Activated T-cell treated with anti-CD3 and anti-CD28 coated beads for 4 hours (primary cell): ENCODE measurements around the gene MGMT.

Experiments
- DNase-seq: peaks from one replicate; pipeline ENCODE4 v3.0.0-alpha.2; 2020

MGMT gene

GRCh38 chr10:129522041-129522585 is 55.1 kb downstream of the MGMT start:
- no peak for DNase-seq

GRCh38 chr10:129523031-129523722 is 56.1 kb downstream of the MGMT start:
- no peak for DNase-seq

- no peak for DNase-seq
These were observed 56.8 kb downstream of the MGMT start for GRCh38 chr10:129523723-129524316.

GRCh38 chr10:129524936-129525335 is 57.9 kb downstream of the MGMT start:
- DNase-seq = no peak

GRCh38 chr10:129525401-129525801 is 58.4 kb downstream of the MGMT start:
- DNase-seq = no peak

- DNase-seq = no peak
These were observed 59.9 kb downstream of the MGMT start for GRCh38 chr10:129526943-129527342.

GRCh38 chr10:129528376-129528978 is 61.4 kb downstream of the MGMT start:
- no peak for DNase-seq

DNA sequence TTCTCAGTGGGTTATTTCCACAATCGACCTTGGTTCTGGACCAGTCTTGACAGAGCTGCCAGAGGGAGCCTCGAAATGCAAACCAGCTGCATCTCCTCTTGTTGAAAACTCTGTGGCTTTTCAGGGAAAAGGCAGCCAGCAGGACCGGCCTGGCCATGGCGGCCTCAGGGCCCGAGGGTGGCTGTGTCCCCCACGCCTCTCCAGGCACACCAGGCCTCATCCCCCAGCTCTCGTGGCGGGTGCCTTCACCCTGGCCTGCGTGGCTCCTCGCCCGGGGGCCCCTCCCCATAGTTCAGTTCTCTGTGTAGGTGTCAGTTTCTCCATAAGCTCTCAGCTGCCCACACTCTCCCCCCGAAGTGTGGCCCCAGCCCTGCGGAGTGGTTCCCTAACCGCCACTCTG is 63.5 kb downstream of the MGMT start:
- DNase-seq = no peak

- no peak for DNase-seq
These were observed 64.3 kb downstream of the MGMT start for GRCh38 chr10:129531195-129531968.

DNA sequence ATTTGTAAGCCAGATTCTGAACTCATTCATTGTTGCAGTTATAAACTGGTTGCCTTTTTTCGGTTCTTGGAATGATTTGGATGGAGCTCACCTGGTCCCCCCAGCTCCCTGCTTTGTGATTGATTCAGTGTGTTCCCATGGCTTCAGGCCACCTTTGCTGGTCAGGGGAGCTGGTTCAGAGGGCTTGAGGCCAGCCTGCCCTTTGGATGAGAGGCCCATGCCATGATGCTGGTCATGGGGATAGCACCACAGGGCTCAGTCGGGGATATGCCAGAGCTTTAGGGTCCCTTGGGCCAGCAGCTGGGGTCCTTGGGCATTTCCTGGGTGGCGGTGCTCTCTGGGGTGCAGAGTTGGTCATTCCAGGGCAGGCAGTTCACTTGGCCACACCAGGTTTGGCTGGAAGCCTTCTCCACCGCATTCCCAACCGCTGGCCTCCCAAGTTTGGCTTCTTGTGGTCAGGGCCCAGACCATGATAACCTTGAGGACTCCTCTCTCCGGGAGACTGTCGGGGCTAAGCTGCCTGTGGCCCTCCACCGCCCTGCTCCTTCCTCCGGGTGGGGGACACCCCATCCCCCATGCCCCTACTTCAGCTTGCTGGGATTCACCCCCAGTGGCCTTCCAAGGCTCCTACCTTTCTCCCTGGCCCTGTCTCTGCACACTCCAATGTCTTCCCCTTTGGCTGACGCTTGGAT is 65.1 kb downstream of the MGMT start:
- no peak for DNase-seq

DNA sequence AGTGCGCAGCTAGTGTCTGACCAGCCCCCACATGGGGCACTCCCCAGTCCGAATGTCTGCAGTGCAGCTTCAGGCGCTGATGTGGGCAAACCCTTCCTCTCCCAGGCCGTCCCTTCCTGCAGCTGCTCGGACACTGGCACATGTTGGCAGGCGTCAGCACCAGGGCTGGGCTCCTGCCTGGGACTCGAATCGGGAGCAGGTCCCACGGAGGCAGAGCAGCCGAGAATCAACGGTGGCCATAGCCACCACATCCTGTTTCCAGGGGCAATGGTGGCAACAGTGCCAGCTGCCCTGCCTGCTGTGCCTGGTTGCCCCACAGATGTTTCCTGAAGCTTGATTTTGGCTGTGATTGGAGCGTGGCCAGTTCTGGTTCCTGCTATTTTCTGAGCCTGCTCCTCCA is 65.8 kb downstream of the MGMT start:
- DNase-seq = no peak

DNA sequence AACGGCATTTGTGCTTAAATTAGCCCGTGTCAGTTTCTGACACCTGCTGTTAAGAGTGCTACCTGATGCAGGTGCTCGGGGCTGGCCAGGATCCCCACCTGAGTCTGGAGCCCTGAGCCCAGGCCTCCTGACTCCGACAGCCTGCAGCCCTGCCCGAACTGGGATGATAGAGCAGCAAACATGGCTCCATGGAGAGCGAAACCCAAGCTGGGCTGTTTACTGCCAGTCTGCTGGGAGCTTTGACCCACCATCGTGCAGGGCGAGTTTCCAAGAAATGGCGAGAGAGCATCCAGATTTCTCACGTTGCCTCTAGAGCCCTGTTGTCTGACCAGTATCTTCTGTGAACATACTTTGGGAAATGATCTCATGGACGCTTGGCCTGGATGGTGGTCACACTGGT is 66.2 kb downstream of the MGMT start:
- no peak for DNase-seq

DNA sequence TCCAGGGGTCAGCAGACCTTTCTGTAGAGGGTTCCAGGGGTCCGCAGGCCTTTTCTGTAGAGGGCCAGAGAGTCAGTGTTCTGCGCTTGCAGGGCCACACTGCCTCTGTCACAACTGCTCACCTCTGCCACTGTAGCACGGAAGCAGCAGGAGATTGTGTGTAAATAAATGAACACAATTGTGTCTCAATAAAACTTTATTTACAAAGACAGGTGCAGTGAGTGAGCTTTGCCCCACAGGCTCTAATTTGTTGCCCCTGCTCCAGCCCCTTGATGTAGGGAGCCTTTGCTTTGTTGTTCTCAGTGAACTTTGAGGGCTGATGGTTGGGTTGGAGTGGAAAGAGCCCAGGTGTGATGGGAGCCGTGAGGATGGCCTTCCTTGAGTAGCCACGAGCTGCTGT is 67.8 kb downstream of the MGMT start:
- no peak for DNase-seq

- no peak for DNase-seq
These were observed 69.3 kb downstream of the MGMT start for GRCh38 chr10:129536336-129536735.

DNA sequence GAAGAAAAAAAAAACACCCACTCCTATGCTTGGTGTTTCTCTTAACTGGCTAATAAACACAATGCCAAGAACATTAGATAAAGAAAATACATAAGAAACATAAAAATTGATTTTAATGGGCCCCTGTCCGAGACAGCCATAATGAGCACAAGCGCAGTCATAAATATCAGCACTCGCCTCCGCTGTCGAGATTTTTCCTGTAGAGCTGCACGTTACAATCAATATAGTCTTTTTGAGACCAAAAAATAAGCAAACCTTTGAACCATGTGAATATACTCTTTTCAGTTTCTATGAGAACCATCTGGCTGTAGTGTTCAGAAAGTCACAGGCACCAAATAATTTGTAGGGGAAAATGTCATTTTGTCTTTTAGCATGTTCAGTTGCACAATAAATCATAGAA is 70.1 kb downstream of the MGMT start:
- no peak for DNase-seq

DNA sequence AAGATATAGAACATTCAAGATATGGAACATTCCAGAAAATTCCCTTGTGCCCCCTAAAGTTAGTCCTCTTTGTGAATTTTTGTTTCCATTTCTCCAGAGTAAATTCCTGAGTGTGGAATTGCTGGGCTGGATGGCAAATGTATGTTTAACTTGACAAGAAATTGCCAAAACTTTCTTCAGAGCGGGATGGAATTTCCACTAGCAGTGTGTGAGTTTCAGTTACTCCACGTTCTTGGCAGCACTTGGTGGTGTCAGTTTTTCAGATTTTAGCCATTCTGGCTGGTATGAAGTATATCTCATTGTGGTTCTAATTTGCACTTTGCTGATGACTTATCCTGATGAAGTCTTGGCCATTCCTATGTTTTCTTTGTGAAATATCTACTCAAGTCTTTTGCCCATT is 71.2 kb downstream of the MGMT start:
- no peak for DNase-seq

DNA sequence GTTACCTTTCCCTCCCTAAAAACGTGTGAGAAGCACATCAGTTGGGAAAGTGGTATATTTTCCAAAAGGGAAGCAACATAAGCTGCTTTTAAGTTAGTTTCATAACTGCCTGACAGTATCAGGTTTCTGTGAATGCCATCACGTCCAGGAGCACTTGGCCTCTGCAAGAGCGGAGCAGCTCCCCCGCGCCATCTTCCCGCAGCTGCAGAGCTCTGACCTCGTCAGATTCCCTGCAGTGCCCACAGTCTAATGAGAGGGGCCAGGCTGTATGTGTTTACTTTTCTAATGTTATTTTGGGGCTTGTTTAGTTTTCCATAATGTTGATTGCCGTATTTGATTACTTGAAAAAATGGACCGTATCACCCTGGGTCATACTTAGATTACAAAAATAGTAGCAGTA is 74.2 kb downstream of the MGMT start:
- no peak for DNase-seq

- no peak for DNase-seq
These were observed 74.9 kb downstream of the MGMT start for GRCh38 chr10:129541748-129542487.

GRCh38 chr10:129542589-129542988 is 75.5 kb downstream of the MGMT start:
- no peak for DNase-seq

- no peak for DNase-seq
These were observed 77.5 kb downstream of the MGMT start for GRCh38 chr10:129544205-129545202.

- no peak for DNase-seq
These were observed 78.2 kb downstream of the MGMT start for GRCh38 chr10:129545261-129545660.
